Natural killer cell (primary cell): ENCODE measurements around the gene MCRS1. TPM values are rescaled to one million over a fixed set of nuclear protein-coding genes. Genes with fewer than 3 reads are reported as not detected.

Experiments used
- ATAC-seq, 3 donors: fragments of 150-1000 bp in 2 of 3; fragments of 200-7000 bp in 1 of 3; cut with Tn5 transposase; 1 replicate in 1 of 3; 2 replicates in 2 of 3; pipeline ENCODE4 v1.10.0; 2021; ENCODE audit warnings: mild to moderate bottlenecking in 2 of 3, moderate library complexity in 2 of 3
- DNase-seq, 2 donors: peaks; one replicate each; pipeline versions ENCODE4 v3.0.0 to v3.0.0-alpha.2; 2013 to 2021; ENCODE audit warnings: mixed read lengths in 1 of 2
- H3K27ac ChIP-seq: one replicate; pipeline ENCODE4 v1.5.1; 2013; ENCODE audit warnings: mild to moderate bottlenecking, low read length
- H3K27me3 ChIP-seq: one replicate; pipeline ENCODE4 v1.6.1; 2013; ENCODE audit warnings: low read length; ENCODE audit not compliant: control insufficient read depth, insufficient read depth
- H3K36me3 ChIP-seq: one replicate; pipeline ENCODE4 v1.6.1; 2013; ENCODE audit warnings: low read length; ENCODE audit not compliant: control insufficient read depth, insufficient read depth
- H3K4me1 ChIP-seq: one replicate; pipeline ENCODE4 v1.6.1; 2013; ENCODE audit warnings: low read length; ENCODE audit not compliant: control insufficient read depth, insufficient read depth
- H3K4me3 ChIP-seq: one replicate; pipeline ENCODE4 v1.5.1; 2013; ENCODE audit warnings: low read length
- H3K9me3 ChIP-seq: one replicate; pipeline ENCODE4 v1.6.1; 2013; ENCODE audit warnings: low read length; ENCODE audit not compliant: control insufficient read depth, insufficient read depth
- H3K27ac Mint-ChIP-seq, 2 donors: one replicate each; pipeline ENCODE4 v1.8.0; 2022; ENCODE audit warnings: mild to moderate bottlenecking in 2 of 2, mixed read lengths in 2 of 2, moderate library complexity in 1 of 2
- H3K27me3 Mint-ChIP-seq, 2 donors: one replicate each; pipeline ENCODE4 v1.8.0; 2022; ENCODE audit warnings: low read depth in 2 of 2, mixed read lengths in 2 of 2
- H3K36me3 Mint-ChIP-seq: one replicate; pipeline ENCODE4 v1.8.0; 2022; ENCODE audit warnings: mixed read lengths
- H3K4me1 Mint-ChIP-seq, 2 donors: one replicate each; pipeline ENCODE4 v1.8.0; 2022; ENCODE audit warnings: mixed read lengths in 2 of 2
- H3K4me3 Mint-ChIP-seq: one replicate; pipeline ENCODE4 v1.8.0; 2022; ENCODE audit warnings: mild to moderate bottlenecking, moderate library complexity, mixed read lengths
- H3K9me3 Mint-ChIP-seq, 2 donors: one replicate each; pipeline ENCODE4 v1.8.0; 2022; ENCODE audit warnings: mixed read lengths in 2 of 2
- CTCF ChIP-seq: fragments of 200-600 bp; IDR thresholded peaks from one replicate; pipeline ENCODE4 v1.8.0; 2022; ENCODE audit warnings: antibody characterized with exemption
- WGBS: methylation state at CpG from one replicate; pipeline ENCODE4 v1.1.7; 2013; ENCODE audit warnings: missing lambda C conversion rate; ENCODE audit not compliant: insufficient coverage; 5-methylcytosine and 5-hydroxymethylcytosine counted together
- intact Hi-C: fragments of 100-400 bp; cut with micrococcal nuclease; formaldehyde crosslinking; loops from one replicate; pipeline ENCODE4 v1.14.2; 2022
- total RNA-seq, 4 donors: library from RNA; stranded (reverse); fragments of 120-200 nt in 1 of 4; gene quantifications; one replicate each; pipeline versions ENCODE4 v1.2.3 to v1.2.4, GENCODE V29; 2013 to 2022

MCRS1 gene
- total RNA-seq, 3 donors from 2014 or later (not counting 1 experiment from before 2014, with no cell fraction given): 78.4 to 96.5 (median 83.9) TPM

- no peaks in the 10 kb centered on the region for H3K9me3 ChIP-seq
- intact Hi-C loops: no loop called here
- DNase-seq (no peak), ATAC-seq (no peak)
- Mint-ChIP-seq H3K27me3 (no peaks in the 10 kb centered on the region), H3K9me3 (no peaks in the 10 kb centered on the region), H3K36me3 (no peaks in the 10 kb centered on the region), H3K4me1 (peaks cover 0 to 18% of the 10 kb centered on the region in 2 donors), H3K27ac (no peak overlapping the region), H3K4me3 (no peak overlapping the region)
- no peaks in the 10 kb centered on the region for H3K27me3 ChIP-seq
- H3K4me3 ChIP-seq: no peak overlapping the region
- no peak for TF ChIP-seq CTCF
- no peak overlapping the region for H3K27ac ChIP-seq
- H3K4me1 ChIP-seq: no peaks in the 10 kb centered on the region
- H3K36me3 ChIP-seq: no peaks in the 10 kb centered on the region
- 91% methylated on average over 13 of the region's 13 CpGs for WGBS
Observed at GRCh38 chr12:49578471-49579112, 10.7 kb upstream of the MCRS1 start.

GRCh38 chr12:49577589-49578315 is 9.8 kb upstream of the MCRS1 start:
- no peak overlapping the region for H3K27ac Mint-ChIP-seq
- no peak for TF ChIP-seq CTCF
- no peaks in the 10 kb centered on the region for H3K36me3 ChIP-seq
- H3K27me3 Mint-ChIP-seq: no peaks in the 10 kb centered on the region
- no peaks in the 10 kb centered on the region for H3K36me3 Mint-ChIP-seq
- peaks cover 0 to 18% of the 10 kb centered on the region in 2 donors for H3K4me1 Mint-ChIP-seq
- H3K4me3 ChIP-seq: no peak overlapping the region
- WGBS: 90% methylated on average over 9 of the region's 9 CpGs
- ATAC-seq (peak in 1 of 3 donors; percentile 28), DNase-seq (no peak)
- no peaks in the 10 kb centered on the region for H3K4me1 ChIP-seq
- intact Hi-C loops: no loop called here
- H3K9me3 ChIP-seq: no peaks in the 10 kb centered on the region
- H3K4me3 Mint-ChIP-seq: no peak overlapping the region
- H3K9me3 Mint-ChIP-seq: no peaks in the 10 kb centered on the region
- H3K27ac ChIP-seq: no peak overlapping the region
- H3K27me3 ChIP-seq: no peaks in the 10 kb centered on the region

GRCh38 chr12:49568442-49569162 is 660 bp upstream of the MCRS1 start:
- ATAC-seq (peak; percentile 9 to 28 (median 12)), DNase-seq (no peak)
- H3K27me3 Mint-ChIP-seq: no peaks in the 10 kb centered on the region
- H3K9me3 Mint-ChIP-seq: no peaks in the 10 kb centered on the region
- TF ChIP-seq CTCF: no peak
- WGBS: 2% methylated on average over 19 of the region's 19 CpGs
- peak overlapping the region; percentile 100 for H3K4me3 Mint-ChIP-seq
- H3K4me1 ChIP-seq: peaks cover 50% of the 10 kb centered on the region
- no peaks in the 10 kb centered on the region for H3K36me3 Mint-ChIP-seq
- peak overlapping the region; percentile 85 for H3K4me3 ChIP-seq
- H3K27ac ChIP-seq: peak overlapping the region; percentile 95
- no peaks in the 10 kb centered on the region for H3K27me3 ChIP-seq
- no peaks in the 10 kb centered on the region for H3K9me3 ChIP-seq
- peaks cover 10% of the 10 kb centered on the region for H3K36me3 ChIP-seq
- peaks cover 56% of the 10 kb centered on the region in 2 donors for H3K4me1 Mint-ChIP-seq
- intact Hi-C loops: no loop called here
- peak overlapping the region; percentile 97 to 99 for H3K27ac Mint-ChIP-seq
